Duodenal mucosa (tissue), 2 donors: Measurements from ENCODE around the gene FOXA1.

Experiments used
- H3K27ac ChIP-seq: one replicate; pipeline ENCODE4 v1.7.0; 2013; ENCODE audit warnings: low read depth, low read length
- H3K27me3 ChIP-seq, 2 donors: one replicate each; pipeline ENCODE4 v1.7.0; 2013; ENCODE audit warnings: low read length in 2 of 2, control low read depth in 1 of 2; ENCODE audit not compliant: insufficient read depth in 2 of 2, control insufficient read depth in 1 of 2
- H3K36me3 ChIP-seq, 2 donors: one replicate each; pipeline ENCODE4 v1.7.0; 2013; ENCODE audit warnings: low read length in 2 of 2, control low read depth in 1 of 2; ENCODE audit not compliant: insufficient read depth in 2 of 2, control insufficient read depth in 1 of 2
- H3K4me1 ChIP-seq, 2 donors: one replicate each; pipeline ENCODE4 v1.7.0; 2013; ENCODE audit warnings: low read length in 2 of 2, control low read depth in 1 of 2; ENCODE audit not compliant: insufficient read depth in 2 of 2, control insufficient read depth in 1 of 2
- H3K4me3 ChIP-seq, 2 donors: one replicate each; pipeline ENCODE4 v1.7.0; 2013; ENCODE audit warnings: low read length in 2 of 2, low read depth in 1 of 2
- H3K9ac ChIP-seq, 2 donors: one replicate each; pipeline ENCODE4 v1.7.0; 2013; ENCODE audit warnings: low read length in 2 of 2, low read depth in 1 of 2
- H3K9me3 ChIP-seq, 2 donors: one replicate each; pipeline ENCODE4 v1.7.0; 2013; ENCODE audit warnings: low read length in 2 of 2, control low read depth in 1 of 2; ENCODE audit not compliant: control insufficient read depth in 1 of 2

The FOXA1 gene

DNA sequence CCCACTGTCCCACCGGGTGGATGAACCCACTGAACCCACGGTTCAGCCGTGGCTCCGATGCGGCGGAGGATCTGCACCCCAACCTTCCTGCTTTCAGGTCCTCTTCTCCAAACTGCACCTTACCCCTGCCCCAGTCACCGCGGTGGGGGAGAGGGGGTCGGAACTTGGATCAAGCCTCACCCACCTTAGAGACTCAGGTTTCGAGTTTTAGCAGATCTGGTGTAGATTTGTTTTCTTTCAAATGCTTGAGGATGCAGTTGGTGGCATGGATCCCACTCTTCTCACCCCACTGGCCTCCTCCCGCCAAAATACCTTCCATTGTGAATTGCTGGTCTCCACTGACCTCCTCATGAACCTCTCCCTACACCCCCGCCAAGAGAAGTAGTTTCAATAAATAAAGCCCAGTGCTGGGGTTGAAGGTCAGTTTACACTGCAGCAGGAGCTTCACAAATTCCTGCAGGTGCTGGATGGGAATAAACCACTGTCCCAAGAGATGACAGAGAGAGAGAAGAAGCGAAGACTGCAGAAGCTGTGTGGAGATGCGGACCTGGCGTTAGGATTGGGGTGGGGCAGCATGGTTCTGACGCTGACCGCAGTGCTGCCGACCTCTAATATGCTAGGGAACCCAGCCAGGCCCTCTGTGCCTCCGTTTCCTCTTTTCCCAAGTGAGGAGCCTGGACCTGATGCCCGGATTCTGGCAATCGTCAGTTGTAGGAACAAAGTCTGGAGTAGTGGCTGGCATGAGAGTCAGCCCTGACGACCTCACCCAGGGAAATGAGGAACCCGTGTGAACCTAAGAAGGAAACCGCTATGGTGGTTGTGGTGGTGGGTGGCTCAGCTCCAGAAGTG lies 7.8 kb upstream of the FOXA1 start:
- no peak overlapping the region for H3K4me3 ChIP-seq
- H3K9ac ChIP-seq, result no peak overlapping the region
- H3K27ac ChIP-seq, result no peak overlapping the region
- H3K27me3 ChIP-seq, result peaks cover 21 to 45% of the 10 kb centered on the region in 2 donors
- peaks cover 9 to 17% of the 10 kb centered on the region in 2 donors for H3K4me1 ChIP-seq
- H3K36me3 ChIP-seq, result no peaks in the 10 kb centered on the region
- H3K9me3 ChIP-seq, result no peaks in the 10 kb centered on the region

DNA sequence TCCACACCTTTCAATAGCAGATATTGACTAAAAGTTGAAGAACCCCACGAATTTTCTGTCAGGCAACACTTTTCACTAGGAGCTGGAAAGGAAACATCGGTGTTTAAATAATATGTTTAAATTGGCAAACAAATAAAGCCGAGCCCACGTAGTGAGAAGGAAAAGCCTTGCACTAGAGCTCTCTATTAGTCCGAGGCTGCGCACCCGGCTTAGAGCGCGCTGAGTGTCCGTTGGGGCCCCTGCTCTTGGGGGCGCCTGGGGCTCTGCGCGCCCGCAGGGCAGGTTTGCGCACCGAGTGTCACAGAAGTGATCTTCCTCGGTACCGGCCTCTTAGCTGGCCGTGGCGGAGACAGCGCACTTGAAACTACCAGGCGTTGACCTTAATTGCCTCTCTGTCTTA lies 6.8 kb upstream of the FOXA1 start:
- Histone ChIP-seq H3K27me3 (peaks cover 23 to 54% of the 10 kb centered on the region in 2 donors), H3K9ac (no peak overlapping the region)

DNA sequence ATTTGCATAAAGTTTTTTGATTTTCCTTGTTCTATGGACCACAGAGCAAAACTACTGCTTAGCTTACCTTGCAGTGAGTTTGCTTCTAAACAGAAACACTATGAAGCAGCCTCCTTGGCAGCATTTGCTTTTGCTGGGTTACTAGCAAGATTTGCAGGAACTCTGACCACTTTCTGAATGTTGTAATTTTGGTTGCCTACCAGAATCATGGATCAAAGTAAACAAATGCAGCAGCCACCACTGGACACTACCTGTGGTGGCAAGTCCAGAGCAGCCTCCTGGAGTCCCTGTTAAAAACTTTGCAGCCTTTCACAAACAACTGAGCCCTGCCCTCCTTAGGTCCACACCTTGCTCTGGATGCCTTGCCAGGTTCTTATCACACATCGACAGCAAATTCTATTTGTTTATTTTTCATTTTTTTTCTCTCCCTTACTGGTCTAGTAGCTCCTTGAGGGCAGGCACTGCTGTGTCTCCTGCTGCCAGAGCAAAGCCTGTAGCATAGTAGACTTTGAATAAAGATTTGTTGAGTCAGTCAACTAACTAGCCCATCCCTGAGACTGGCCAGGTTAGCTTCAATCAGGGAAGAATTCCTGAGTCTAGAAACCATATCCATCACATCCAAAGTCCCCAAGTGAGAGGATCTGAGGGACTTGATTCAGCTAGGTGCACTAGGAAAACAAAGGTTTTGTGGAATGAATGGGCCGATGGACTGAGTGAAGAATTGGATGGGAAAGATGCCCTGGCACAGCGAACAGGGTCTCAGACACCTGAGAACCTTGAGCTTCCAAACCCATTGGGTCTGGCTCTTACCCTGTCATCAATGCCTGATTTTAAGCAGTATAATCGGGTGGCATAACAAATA lies 6.1 kb upstream of the FOXA1 start:
- no peak overlapping the region for H3K9ac ChIP-seq
- H3K27me3 ChIP-seq, result peaks cover 23 to 58% of the 10 kb centered on the region in 2 donors
- H3K9me3 ChIP-seq, result no peaks in the 10 kb centered on the region
- no peaks in the 10 kb centered on the region for H3K36me3 ChIP-seq
- H3K4me3 ChIP-seq, result no peak overlapping the region
- peaks cover 9 to 23% of the 10 kb centered on the region in 2 donors for H3K4me1 ChIP-seq
- no peak overlapping the region for H3K27ac ChIP-seq

More for the DNA sequence above, 6.8 kb upstream of the FOXA1 start:
- Histone ChIP-seq H3K9me3 (no peaks in the 10 kb centered on the region), H3K36me3 (no peaks in the 10 kb centered on the region), H3K4me1 (peaks cover 9 to 17% of the 10 kb centered on the region in 2 donors), H3K27ac (no peak overlapping the region), H3K4me3 (no peak overlapping the region)

DNA sequence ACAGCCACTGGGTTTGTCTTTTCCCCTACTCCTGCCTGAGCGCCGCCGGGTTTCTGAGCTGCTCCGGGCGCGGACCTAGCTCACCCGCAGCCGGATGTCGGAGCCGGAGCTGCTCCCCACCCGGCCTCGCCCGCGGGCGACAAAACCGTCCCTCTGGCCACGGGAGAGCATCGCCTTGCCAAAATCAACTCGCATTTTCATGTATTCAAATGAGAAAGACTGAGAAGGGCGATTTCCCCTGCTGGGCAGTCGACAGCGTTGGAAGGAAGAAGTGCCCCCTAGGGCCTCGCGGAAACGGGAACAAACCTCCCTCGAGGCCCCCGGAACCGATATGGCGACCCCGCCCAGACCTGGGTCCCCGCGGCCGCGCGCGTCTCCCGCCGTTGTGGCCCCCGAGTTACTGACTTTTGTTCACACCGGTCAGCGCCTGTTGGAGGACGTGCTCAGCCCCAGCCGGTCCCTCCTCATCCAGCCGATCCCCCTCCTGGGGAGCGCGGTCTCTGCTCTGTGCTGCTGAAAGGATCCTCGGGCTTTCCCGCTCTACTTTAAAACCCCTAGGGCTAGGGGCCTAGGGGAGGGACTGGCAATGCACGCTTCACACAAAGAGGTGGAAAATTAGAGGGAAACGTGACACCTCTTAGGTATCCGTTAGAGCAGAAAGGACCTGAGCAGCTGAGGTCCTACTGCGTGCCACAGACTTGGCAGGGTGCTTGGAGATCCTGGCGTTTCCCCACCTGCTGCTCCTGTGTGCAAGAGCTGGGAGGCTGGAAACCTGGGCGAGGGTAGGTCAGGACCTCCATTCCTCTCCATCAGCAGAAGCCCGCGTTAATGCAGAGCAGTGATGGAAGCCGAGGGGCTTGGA lies 4.7 kb upstream of the FOXA1 start:
- Histone ChIP-seq H3K4me3 (peak overlapping the region; percentile 59 to 60), H3K4me1 (peaks cover 9 to 24% of the 10 kb centered on the region in 2 donors), H3K9ac (peak overlapping the region in 1 of 2 donors; percentile 32), H3K27ac (no peak overlapping the region), H3K36me3 (no peaks in the 10 kb centered on the region), H3K9me3 (no peaks in the 10 kb centered on the region), H3K27me3 (peaks cover 23 to 59% of the 10 kb centered on the region in 2 donors)

DNA sequence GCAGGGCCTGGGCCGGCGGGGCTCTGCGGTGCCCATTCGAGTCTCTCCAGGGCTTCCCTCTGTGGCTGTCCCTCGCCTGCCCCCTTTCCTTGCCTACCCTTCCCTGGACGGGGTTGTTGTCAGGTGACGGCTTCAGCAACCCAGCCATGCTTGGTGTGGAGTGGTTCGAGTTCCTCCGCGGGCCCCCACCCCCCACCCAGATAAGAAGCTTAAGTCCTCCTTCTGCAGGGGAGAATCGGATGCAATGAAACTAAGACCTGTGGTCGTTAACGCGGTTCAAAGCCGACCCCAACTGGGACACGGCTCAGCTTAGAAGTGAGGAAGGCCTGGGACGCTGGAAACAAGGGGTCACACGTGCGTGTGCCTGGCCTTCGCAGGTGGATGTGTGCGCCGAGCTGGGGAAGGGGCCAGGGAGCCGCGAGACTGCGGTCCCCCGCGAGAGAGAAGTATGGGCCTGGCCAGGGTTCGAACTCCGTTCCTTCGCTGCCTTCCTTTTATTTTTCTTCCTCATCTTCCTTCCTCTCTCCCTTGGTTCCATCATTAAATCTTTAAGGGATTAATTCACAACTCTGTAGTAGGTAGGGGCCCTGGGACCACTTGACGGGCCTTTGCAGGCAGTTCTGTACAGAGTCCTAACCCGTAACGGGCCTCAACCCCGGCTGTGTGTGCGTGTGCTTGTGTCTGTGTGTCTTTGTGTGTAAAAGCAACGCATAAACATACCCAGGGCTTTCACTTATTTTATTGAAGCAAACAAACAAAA lies 3.9 kb upstream of the FOXA1 start:
- Histone ChIP-seq H3K36me3 (no peaks in the 10 kb centered on the region), H3K9ac (peak overlapping the region in 1 of 2 donors; percentile 32), H3K27me3 (peaks cover 23 to 65% of the 10 kb centered on the region in 2 donors), H3K9me3 (no peaks in the 10 kb centered on the region), H3K4me3 (peak overlapping the region; percentile 59 to 60), H3K4me1 (peaks cover 9 to 24% of the 10 kb centered on the region in 2 donors), H3K27ac (no peak overlapping the region)

DNA sequence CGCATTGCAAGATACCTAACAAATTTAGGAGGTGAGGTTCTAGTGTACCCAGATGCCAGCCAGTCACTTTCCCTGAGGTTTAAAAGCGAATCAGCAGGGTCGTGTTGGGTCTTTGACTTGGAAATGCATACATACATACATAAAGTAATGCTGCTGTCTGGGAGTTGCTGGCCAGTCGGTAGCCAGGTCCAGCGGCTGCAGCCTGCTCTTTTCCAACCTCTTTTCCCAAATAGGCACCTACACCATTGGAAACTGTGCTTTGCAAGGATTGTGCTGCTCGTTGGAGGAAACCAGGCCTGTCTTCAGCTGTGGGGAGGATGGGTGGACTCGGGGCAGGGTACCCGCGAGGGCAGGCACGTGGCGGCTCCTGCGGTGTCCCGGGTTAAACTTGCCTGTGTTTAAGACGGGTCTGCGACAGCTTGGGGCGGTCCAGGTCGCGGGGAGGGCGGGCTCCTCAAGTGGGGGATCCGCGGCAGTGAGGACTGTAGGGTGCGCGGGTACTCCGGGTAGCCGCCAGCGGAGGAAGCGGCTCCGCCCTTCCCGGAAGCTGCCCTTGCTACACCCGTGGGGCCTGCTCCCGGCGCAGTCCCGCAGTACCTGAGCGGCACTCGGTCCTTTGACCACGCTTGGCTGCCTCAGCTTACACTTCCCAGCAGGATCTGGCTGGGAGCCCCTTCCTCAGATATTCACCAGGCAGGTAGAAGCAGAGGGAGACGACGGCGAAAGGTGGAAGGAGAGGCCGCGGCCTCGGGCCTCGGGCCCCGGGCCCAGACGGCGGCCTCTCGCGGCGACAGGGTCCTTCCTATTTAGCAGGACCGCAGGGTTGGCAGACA lies 3.1 kb upstream of the FOXA1 start:
- Histone ChIP-seq H3K27ac (no peak overlapping the region), H3K9ac (no peak overlapping the region), H3K9me3 (no peaks in the 10 kb centered on the region), H3K4me1 (peaks cover 8 to 24% of the 10 kb centered on the region in 2 donors), H3K36me3 (no peaks in the 10 kb centered on the region), H3K4me3 (no peak overlapping the region), H3K27me3 (peaks cover 27 to 70% of the 10 kb centered on the region in 2 donors)

DNA sequence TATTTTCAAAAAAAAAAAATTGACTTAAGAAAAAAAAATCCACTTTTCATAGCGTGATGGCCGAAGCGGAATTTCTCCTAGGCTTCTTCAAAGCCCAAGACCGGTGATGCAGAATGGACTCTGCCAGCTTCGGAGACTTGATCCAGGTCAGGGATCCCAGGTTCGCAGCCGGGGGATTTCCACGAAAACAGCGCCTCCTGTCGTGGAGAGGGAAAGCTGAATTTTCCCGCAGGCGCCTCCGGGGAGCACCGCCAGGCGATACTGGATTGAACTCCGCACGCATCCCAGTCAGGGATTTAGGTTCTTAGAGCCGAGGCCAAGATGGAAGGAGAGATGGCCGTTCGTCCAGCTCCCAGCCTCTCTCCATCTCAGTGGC lies 2.5 kb upstream of the FOXA1 start:
- peaks cover 27 to 71% of the 10 kb centered on the region in 2 donors for H3K27me3 ChIP-seq
- H3K4me1 ChIP-seq, result peaks cover 2 to 20% of the 10 kb centered on the region in 2 donors
- H3K36me3 ChIP-seq, result no peaks in the 10 kb centered on the region
- H3K4me3 ChIP-seq, result no peak overlapping the region
- H3K9me3 ChIP-seq, result no peaks in the 10 kb centered on the region
- no peak overlapping the region for H3K27ac ChIP-seq
- no peak overlapping the region for H3K9ac ChIP-seq

DNA sequence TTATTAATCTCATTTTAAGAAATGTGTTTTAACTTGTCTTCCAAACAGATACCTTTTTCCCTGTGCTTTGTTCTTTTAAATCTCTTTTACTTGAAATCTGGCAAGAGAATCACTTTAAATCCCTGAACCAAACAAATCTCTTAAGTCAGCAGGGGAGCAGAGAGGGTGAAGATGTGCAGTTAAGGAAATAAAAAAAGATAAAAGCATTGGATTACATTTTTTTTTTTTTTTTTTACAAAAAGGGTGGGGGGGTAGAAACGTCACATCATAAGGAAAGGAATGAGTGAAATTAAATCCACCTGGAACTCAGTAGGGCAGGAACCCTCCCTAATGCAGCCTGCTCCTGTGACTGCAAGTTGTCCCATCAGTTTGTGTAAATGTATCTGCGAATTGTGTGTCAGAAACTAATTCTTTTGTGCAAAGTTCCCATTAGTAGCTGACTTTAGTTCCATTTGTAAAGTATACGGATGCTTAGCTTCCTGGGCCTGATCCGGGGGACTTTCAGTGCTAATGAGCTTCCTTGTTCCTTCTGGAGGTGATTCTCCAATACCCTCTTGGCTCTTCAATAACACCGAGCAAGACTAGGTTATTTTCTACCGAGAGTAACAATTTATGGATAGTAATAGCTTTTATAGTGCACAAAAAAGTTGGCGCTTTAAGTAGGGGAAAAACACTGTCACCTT lies 1.9 kb upstream of the FOXA1 start:
- H3K27ac ChIP-seq, result no peak overlapping the region
- H3K9ac ChIP-seq, result no peak overlapping the region
- H3K27me3 ChIP-seq, result peaks cover 32 to 67% of the 10 kb centered on the region in 2 donors
- no peak overlapping the region for H3K4me3 ChIP-seq
- H3K36me3 ChIP-seq, result no peaks in the 10 kb centered on the region
- H3K4me1 ChIP-seq, result peaks cover 0 to 17% of the 10 kb centered on the region in 2 donors
- no peaks in the 10 kb centered on the region for H3K9me3 ChIP-seq
